Embryonic facial prominence (tissue), 1 donor: ENCODE data around the gene ZMYM2.
"Not testable (repeated sequence)": the region's sequence is repeated elsewhere in the genome, so short reads cannot be mapped to it uniquely, and the experiment has no call there.

Experiments used
- DNase-seq: peaks from one replicate; pipeline ENCODE4 v3.0.0-alpha.2; 2016; ENCODE audit errors: extremely low spot score

ZMYM2 gene

GRCh38 chr13:19982447-19983043, 24.0 kb downstream of the ZMYM2 start:
- DNase-seq = no peak

- no peak for DNase-seq
These were observed 26.1 kb downstream of the ZMYM2 start for GRCh38 chr13:19984430-19985218.

GRCh38 chr13:19985219-19985556, 26.7 kb downstream of the ZMYM2 start:
- no peak for DNase-seq

GRCh38 chr13:19991531-19991930, 33.0 kb downstream of the ZMYM2 start:
- DNase-seq = no peak

GRCh38 chr13:19993024-19993423, 34.5 kb downstream of the ZMYM2 start:
- DNase-seq = no peak

- no peak for DNase-seq
These were observed 40.4 kb downstream of the ZMYM2 start for GRCh38 chr13:19998960-19999359.

- DNase-seq = no peak
These were observed 41.6 kb downstream of the ZMYM2 start for GRCh38 chr13:20000062-20000552.

GRCh38 chr13:20001366-20002190, 43.1 kb downstream of the ZMYM2 start:
- no peak for DNase-seq

- DNase-seq = no peak
These were observed 44.3 kb downstream of the ZMYM2 start for GRCh38 chr13:20002787-20003186.

GRCh38 chr13:20006206-20006605, 47.7 kb downstream of the ZMYM2 start:
- DNase-seq = no peak

- no peak for DNase-seq
These were observed 57.2 kb downstream of the ZMYM2 start for GRCh38 chr13:20015763-20016162.

- no peak for DNase-seq
These were observed 58.3 kb downstream of the ZMYM2 start for GRCh38 chr13:20016649-20017364.

- DNase-seq = no peak
These were observed 58.8 kb downstream of the ZMYM2 start for GRCh38 chr13:20017365-20017711.

- DNase-seq = no peak
These were observed 60.5 kb downstream of the ZMYM2 start for GRCh38 chr13:20019043-20019442.

GRCh38 chr13:20024702-20025101, 66.2 kb downstream of the ZMYM2 start:
- no peak for DNase-seq

GRCh38 chr13:20028953-20029352, 70.4 kb downstream of the ZMYM2 start:
- DNase-seq = no peak

GRCh38 chr13:20033486-20033885, 75.0 kb downstream of the ZMYM2 start:
- DNase-seq = no peak

- DNase-seq = no peak
These were observed 76.6 kb downstream of the ZMYM2 start for GRCh38 chr13:20035130-20035529.

- DNase-seq = no peak
These were observed 79.4 kb downstream of the ZMYM2 start for GRCh38 chr13:20037908-20038307.

- DNase-seq = not testable (repeated sequence)
These were observed 84.1 kb downstream of the ZMYM2 start for GRCh38 chr13:20042603-20043002.

- no peak for DNase-seq
These were observed 84.8 kb downstream of the ZMYM2 start for GRCh38 chr13:20043207-20043925.
